Erythroblast (primary cell): ENCODE results near the gene PRR23E.

Experiments
- GATA1 ChIP-seq: IDR thresholded peaks from 2 replicates; pipeline ENCODE4 v1.6.1; 2011; ENCODE audit warnings: low read depth, mild to moderate bottlenecking, control low read depth, low read length, moderate library complexity
- POLR2A ChIP-seq: IDR thresholded peaks from 2 replicates; pipeline ENCODE4 v1.6.1; 2011; ENCODE audit warnings: mild to moderate bottlenecking, low read length

DNA sequence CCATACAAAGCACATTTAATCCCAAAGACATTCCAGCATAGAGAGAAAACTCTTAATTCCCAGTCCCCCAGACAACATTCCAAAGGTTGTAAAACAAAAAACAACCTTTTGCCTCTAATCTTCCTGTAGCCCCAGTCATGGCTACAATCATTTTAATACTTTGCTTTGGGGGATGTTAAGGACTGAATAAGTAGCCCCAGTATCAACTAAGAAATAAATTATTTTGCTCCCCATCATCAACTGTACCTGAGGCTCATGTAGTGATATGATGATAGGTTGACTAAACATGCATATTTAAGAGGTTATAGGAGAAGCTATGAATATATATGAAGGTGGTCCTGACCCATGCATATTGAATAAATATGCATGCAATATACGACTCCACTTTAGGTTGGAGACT, 54.4 kb downstream of the PRR23E start:
- TF ChIP-seq POLR2A (no peak), GATA1 (no peak)
